Measurements from ENCODE around the gene PARD6A. TPM values are rescaled to one million over a fixed set of nuclear protein-coding genes. Genes with fewer than 3 reads are reported as not detected.

The PARD6A gene
- total and polyA plus RNA-seq, 7 experiments from 2014 or later, result 4.5 to 15.1 (median 4.7) TPM

GRCh38 chr16:67672739-67673662, 12.2 kb downstream of the PARD6A start:
- Mint-ChIP-seq H3K9me3 (peaks cover 0 to 1% (median 0%) of the 10 kb centered on the region in 11 donors), H3K36me3 (no peaks in the 10 kb centered on the region), H3K4me3 (no peak overlapping the region), H3K27me3 (no peaks in the 10 kb centered on the region), H3K4me1 (peaks cover 1 to 14% (median 2%) of the 10 kb centered on the region in 7 donors), H3K27ac (peak overlapping the region in 4 of 9 donors; percentile 41 to 62 (median 51))
- POLR2A ChIA-PET, result interaction anchor here (0.6 kb wide), 1 partner anchor 10 kb away, joined by 3 read pairs; no protein-coding TSS in a partner anchor
- H3K4me1 ChIP-seq (ENCODE audit: control insufficient read depth in 2 of 2, insufficient read depth in 2 of 2, low read length in 2 of 2), result peaks cover 0 to 2% of the 10 kb centered on the region in 2 donors
- no peak overlapping the region for H3K27ac ChIP-seq (ENCODE audit: low read depth, low read length)
- DNase-seq (peak in 5 of 9 donors; percentile 36 to 59 (median 45)), ATAC-seq (peak; percentile 42)
- no peaks in the 10 kb centered on the region for H3K9me3 ChIP-seq (ENCODE audit: control insufficient read depth in 2 of 3, low read length in 3 of 3)
- H3K27me3 ChIP-seq (ENCODE audit: control insufficient read depth in 2 of 2, insufficient read depth in 2 of 2, low read length in 2 of 2), result no peaks in the 10 kb centered on the region
- peaks cover 0 to 12% (median 0%) of the 10 kb centered on the region in 3 experiments for H3K36me3 ChIP-seq (ENCODE audit: control insufficient read depth in 2 of 3, insufficient read depth in 3 of 3, low read length in 3 of 3)
- intact Hi-C loops (cut with micrococcal nuclease), result loop anchor here (1.0 to 2.0 kb wide), 7 partner anchors 46 to 391 kb away; partner anchors contain the start of gene GFOD2 (in 1 of the 2)
- no peak overlapping the region for H3K4me3 ChIP-seq (ENCODE audit: low read length)
- CTCF ChIA-PET, result interaction anchor here (0.6 to 9.1 kb wide), 10 partner anchors 13 to 172 kb away, joined by 3 to 85 read pairs (median 4); partner anchors contain the start of genes ACD, GFOD2 and PARD6A

GRCh38 chr16:67673712-67674580, 13.2 kb downstream of the PARD6A start:
- ChIA-PET POLR2A (interaction anchor here (0.6 kb wide), 1 partner anchor 10 kb away, joined by 3 read pairs; no protein-coding TSS in a partner anchor), CTCF (interaction anchor here (0.6 to 9.1 kb wide), 7 partner anchors 11 to 777 kb away, joined by 3 to 85 read pairs (median 3); no protein-coding TSS in a partner anchor)
- Histone ChIP-seq H3K27ac (ENCODE audit: low read depth, low read length) (no peak overlapping the region), H3K9me3 (ENCODE audit: control insufficient read depth in 2 of 3, low read length in 3 of 3) (no peaks in the 10 kb centered on the region), H3K27me3 (ENCODE audit: control insufficient read depth in 2 of 2, insufficient read depth in 2 of 2, low read length in 2 of 2) (no peaks in the 10 kb centered on the region), H3K4me1 (ENCODE audit: control insufficient read depth in 2 of 2, insufficient read depth in 2 of 2, low read length in 2 of 2) (no peaks in the 10 kb centered on the region), H3K4me3 (ENCODE audit: low read length) (no peak overlapping the region), H3K36me3 (ENCODE audit: control insufficient read depth in 2 of 3, insufficient read depth in 3 of 3, low read length in 3 of 3) (peaks cover 0 to 12% (median 0%) of the 10 kb centered on the region in 3 experiments)
- peaks cover 0 to 12% (median 0%) of the 10 kb centered on the region in 7 donors for H3K4me1 Mint-ChIP-seq
- DNase-seq (no peak), ATAC-seq (peak; percentile 24)
- intact Hi-C loops (cut with micrococcal nuclease), result loop anchor here (2.0 kb wide), 2 partner anchors 45 to 191 kb away; partner anchors contain the start of gene GFOD2 (in 1 of the 2)
- no peak overlapping the region for H3K4me3 Mint-ChIP-seq
- no peaks in the 10 kb centered on the region for H3K36me3 Mint-ChIP-seq
- H3K9me3 Mint-ChIP-seq, result no peaks in the 10 kb centered on the region
- H3K27me3 Mint-ChIP-seq, result no peaks in the 10 kb centered on the region
- H3K27ac Mint-ChIP-seq, result peak overlapping the region in 8 of 9 donors; percentile 42 to 67 (median 61)

- no peaks in the 10 kb centered on the region for H3K36me3 Mint-ChIP-seq
- no peak overlapping the region for H3K4me3 Mint-ChIP-seq
- Histone ChIP-seq H3K27ac (ENCODE audit: low read depth, low read length) (no peak overlapping the region), H3K4me3 (ENCODE audit: low read length) (no peak overlapping the region), H3K9me3 (ENCODE audit: control insufficient read depth in 2 of 3, low read length in 3 of 3) (no peaks in the 10 kb centered on the region), H3K4me1 (ENCODE audit: control insufficient read depth in 2 of 2, insufficient read depth in 2 of 2, low read length in 2 of 2) (no peaks in the 10 kb centered on the region), H3K27me3 (ENCODE audit: control insufficient read depth in 2 of 2, insufficient read depth in 2 of 2, low read length in 2 of 2) (no peaks in the 10 kb centered on the region), H3K36me3 (ENCODE audit: control insufficient read depth in 2 of 3, insufficient read depth in 3 of 3, low read length in 3 of 3) (peaks cover 0 to 12% (median 0%) of the 10 kb centered on the region in 3 experiments)
- intact Hi-C loops (cut with micrococcal nuclease), result no loop called here
- H3K4me1 Mint-ChIP-seq, result peaks cover 0 to 12% (median 0%) of the 10 kb centered on the region in 7 donors
- ChIA-PET POLR2A (interaction anchor here (0.6 kb wide), 1 partner anchor 30 kb away, joined by 3 read pairs; the partner anchor contains the start of gene CARMIL2), CTCF (interaction anchor here (0.7 to 9.1 kb wide), 3 partner anchors 10 to 134 kb away, joined by 3 to 85 read pairs (median 3); no protein-coding TSS in a partner anchor)
- DNase-seq, result no peak
- no peaks in the 10 kb centered on the region for H3K9me3 Mint-ChIP-seq
- ATAC-seq, result no peak
- no peaks in the 10 kb centered on the region for H3K27me3 Mint-ChIP-seq
- H3K27ac Mint-ChIP-seq, result peak overlapping the region in 2 of 9 donors; percentile 64 to 86
Measured at GRCh38 chr16:67674851-67675578, 14.3 kb downstream of the PARD6A start.

GRCh38 chr16:67675579-67675935, 14.8 kb downstream of the PARD6A start:
- H3K4me3 ChIP-seq (ENCODE audit: low read length), result no peak overlapping the region
- H3K27ac Mint-ChIP-seq, result peak overlapping the region in 2 of 9 donors; percentile 21 to 86

GRCh38 chr16:67675999-67676398, 15.2 kb downstream of the PARD6A start:
- H3K27ac Mint-ChIP-seq, result peak overlapping the region in 1 of 9 donors; percentile 21
- no peaks in the 10 kb centered on the region for H3K27me3 Mint-ChIP-seq
- ATAC-seq, result no peak
- no peak overlapping the region for H3K4me3 Mint-ChIP-seq
- ChIA-PET CTCF (interaction anchor here (0.9 to 1.7 kb wide), 2 partner anchors 129 to 155 kb away, joined by 3 to 7 read pairs; no protein-coding TSS in a partner anchor), POLR2A (interaction anchor here (0.6 kb wide), 1 partner anchor 31 kb away, joined by 3 read pairs; the partner anchor contains the start of gene CARMIL2)
- H3K4me3 ChIP-seq (ENCODE audit: low read length), result no peak overlapping the region
- no peaks in the 10 kb centered on the region for H3K9me3 ChIP-seq (ENCODE audit: control insufficient read depth in 2 of 3, low read length in 3 of 3)
- H3K4me1 Mint-ChIP-seq, result peaks cover 0 to 12% (median 0%) of the 10 kb centered on the region in 7 donors
- no peaks in the 10 kb centered on the region for H3K9me3 Mint-ChIP-seq
- H3K27me3 ChIP-seq (ENCODE audit: control insufficient read depth in 2 of 2, insufficient read depth in 2 of 2, low read length in 2 of 2), result no peaks in the 10 kb centered on the region
- H3K27ac ChIP-seq (ENCODE audit: low read depth, low read length), result no peak overlapping the region
- DNase-seq, result no peak
- peaks cover 0 to 12% (median 0%) of the 10 kb centered on the region in 3 experiments for H3K36me3 ChIP-seq (ENCODE audit: control insufficient read depth in 2 of 3, insufficient read depth in 3 of 3, low read length in 3 of 3)
- intact Hi-C loops (cut with micrococcal nuclease), result no loop called here
- H3K36me3 Mint-ChIP-seq, result no peaks in the 10 kb centered on the region
- no peaks in the 10 kb centered on the region for H3K4me1 ChIP-seq (ENCODE audit: control insufficient read depth in 2 of 2, insufficient read depth in 2 of 2, low read length in 2 of 2)

More at GRCh38 chr16:67675579-67675935, 14.8 kb downstream of the PARD6A start:
- H3K4me1 Mint-ChIP-seq, result peaks cover 0 to 12% (median 0%) of the 10 kb centered on the region in 7 donors
- no peaks in the 10 kb centered on the region for H3K36me3 Mint-ChIP-seq
- no peaks in the 10 kb centered on the region for H3K9me3 Mint-ChIP-seq
- Histone ChIP-seq H3K27ac (ENCODE audit: low read depth, low read length) (no peak overlapping the region), H3K36me3 (ENCODE audit: control insufficient read depth in 2 of 3, insufficient read depth in 3 of 3, low read length in 3 of 3) (peaks cover 0 to 12% (median 0%) of the 10 kb centered on the region in 3 experiments), H3K9me3 (ENCODE audit: control insufficient read depth in 2 of 3, low read length in 3 of 3) (no peaks in the 10 kb centered on the region), H3K4me1 (ENCODE audit: control insufficient read depth in 2 of 2, insufficient read depth in 2 of 2, low read length in 2 of 2) (no peaks in the 10 kb centered on the region), H3K27me3 (ENCODE audit: control insufficient read depth in 2 of 2, insufficient read depth in 2 of 2, low read length in 2 of 2) (no peaks in the 10 kb centered on the region)
- CTCF ChIA-PET, result interaction anchor here (1.7 kb wide), 1 partner anchor 154 kb away, joined by 7 read pairs; no protein-coding TSS in a partner anchor
- no peaks in the 10 kb centered on the region for H3K27me3 Mint-ChIP-seq
- no peak overlapping the region for H3K4me3 Mint-ChIP-seq
- intact Hi-C loops (cut with micrococcal nuclease), result no loop called here
- POLR2A ChIA-PET, result interaction anchor here (0.6 kb wide), 1 partner anchor 30 kb away, joined by 3 read pairs; the partner anchor contains the start of gene CARMIL2
- ATAC-seq (no peak), DNase-seq (no peak)

Data from naive thymus-derived CD4-positive, alpha-beta T cell (primary cell).